Lower leg skin (tissue), 4 donors: ENCODE measurements around the gene ZFYVE28. TPM values are rescaled to one million over a fixed set of nuclear protein-coding genes. Genes with fewer than 3 reads are reported as not detected.

ENCODE experiments used
- DNase-seq, 2 donors: peaks; one replicate each; pipeline ENCODE4 v3.0.0-alpha.2; 2019; ENCODE audit warnings: low spot score in 2 of 2
- H3K4me3 ChIP-seq: fragments of 200-600 bp; sonication (generic); 2 replicates; pipeline ENCODE4 v1.5.1; 2017; ENCODE audit warnings: mild to moderate bottlenecking, low read depth; ENCODE audit not compliant: poor library complexity, severe bottlenecking
- POLR2A ChIP-seq, 2 donors: fragments of 450-650 bp; IDR thresholded peaks; one replicate each; pipeline ENCODE4 v1.6.1; 2016 to 2017; ENCODE audit warnings: antibody characterized with exemption in 2 of 2, mild to moderate bottlenecking in 1 of 2, moderate library complexity in 1 of 2
- WGBS, 2 donors: methylation state at CpG; one replicate each; pipeline ENCODE4 v1.1.5; 2018; 5-methylcytosine and 5-hydroxymethylcytosine counted together
- intact Hi-C: fragments of 100-400 bp; cut with DNase I; formaldehyde crosslinking; loops from one replicate; pipeline ENCODE4 v1.15.0; 2023; ENCODE audit warnings: low total_unique reads
- total RNA-seq, 4 donors: library from RNA; depleted of rRNA; stranded (reverse); fragments of >200 nt; gene quantifications; one replicate each; pipeline ENCODE4 v1.1.0, GENCODE V29; 2016
- TF ChIP-seq, protein P1 (sequence below), 3 donors: fragments of 450-650 bp; IDR thresholded peaks; one replicate each; pipeline ENCODE4 v1.5.1; 2016; ENCODE audit warnings: antibody characterized with exemption in 3 of 3, mild to moderate bottlenecking in 3 of 3, moderate library complexity in 2 of 3

The ZFYVE28 gene
- total RNA-seq, 4 donors from 2014 or later, result 5.0 to 12.8 (median 9.9) TPM

DNA sequence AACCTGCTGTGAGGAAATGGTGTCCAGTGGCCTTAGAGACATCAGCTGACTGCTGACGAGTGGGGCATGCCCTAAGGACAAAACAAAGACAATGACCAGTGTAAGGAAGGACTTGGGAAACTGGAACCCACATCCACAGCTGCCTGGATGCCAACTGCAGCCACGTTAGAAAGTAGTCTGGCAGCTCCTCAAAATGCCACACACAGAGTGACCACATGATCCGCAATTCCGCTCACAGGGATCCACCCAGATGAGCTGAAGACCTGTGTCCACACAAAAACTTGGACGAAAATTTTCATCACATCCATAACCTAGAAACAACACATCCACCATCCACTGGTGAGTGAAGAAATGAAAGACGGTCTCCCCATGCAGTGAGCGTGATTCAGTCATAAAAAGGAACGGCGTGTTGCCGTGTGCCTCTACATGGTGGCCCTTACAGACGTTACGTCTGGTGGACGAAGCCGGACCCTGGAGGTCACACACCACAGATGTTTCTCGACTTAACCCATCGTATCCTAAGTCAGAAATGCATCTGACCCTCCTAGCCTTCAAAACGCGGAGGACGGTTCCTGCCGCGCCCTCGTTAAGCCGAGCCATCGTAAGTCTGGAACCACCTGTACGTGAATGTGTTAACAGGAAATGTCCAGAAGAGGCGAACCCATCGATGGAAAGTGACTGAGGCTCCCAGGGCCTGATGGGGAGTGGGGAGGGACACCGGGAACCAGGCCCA is 115.9 kb downstream of the ZFYVE28 start:
- intact Hi-C loops, result no loop called here
- H3K4me3 ChIP-seq, result no peak overlapping the region
- TF ChIP-seq, protein P1, sequence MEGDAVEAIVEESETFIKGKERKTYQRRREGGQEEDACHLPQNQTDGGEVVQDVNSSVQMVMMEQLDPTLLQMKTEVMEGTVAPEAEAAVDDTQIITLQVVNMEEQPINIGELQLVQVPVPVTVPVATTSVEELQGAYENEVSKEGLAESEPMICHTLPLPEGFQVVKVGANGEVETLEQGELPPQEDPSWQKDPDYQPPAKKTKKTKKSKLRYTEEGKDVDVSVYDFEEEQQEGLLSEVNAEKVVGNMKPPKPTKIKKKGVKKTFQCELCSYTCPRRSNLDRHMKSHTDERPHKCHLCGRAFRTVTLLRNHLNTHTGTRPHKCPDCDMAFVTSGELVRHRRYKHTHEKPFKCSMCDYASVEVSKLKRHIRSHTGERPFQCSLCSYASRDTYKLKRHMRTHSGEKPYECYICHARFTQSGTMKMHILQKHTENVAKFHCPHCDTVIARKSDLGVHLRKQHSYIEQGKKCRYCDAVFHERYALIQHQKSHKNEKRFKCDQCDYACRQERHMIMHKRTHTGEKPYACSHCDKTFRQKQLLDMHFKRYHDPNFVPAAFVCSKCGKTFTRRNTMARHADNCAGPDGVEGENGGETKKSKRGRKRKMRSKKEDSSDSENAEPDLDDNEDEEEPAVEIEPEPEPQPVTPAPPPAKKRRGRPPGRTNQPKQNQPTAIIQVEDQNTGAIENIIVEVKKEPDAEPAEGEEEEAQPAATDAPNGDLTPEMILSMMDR (IDR thresholded peaks at IDR 0.05), result no peak
- TF ChIP-seq POLR2A (IDR thresholded peaks at IDR 0.05), result no peak
- 93% methylated on average over 27 to 28 of the region's 28 CpGs for WGBS, 2 donors
- no peak for DNase-seq

DNA sequence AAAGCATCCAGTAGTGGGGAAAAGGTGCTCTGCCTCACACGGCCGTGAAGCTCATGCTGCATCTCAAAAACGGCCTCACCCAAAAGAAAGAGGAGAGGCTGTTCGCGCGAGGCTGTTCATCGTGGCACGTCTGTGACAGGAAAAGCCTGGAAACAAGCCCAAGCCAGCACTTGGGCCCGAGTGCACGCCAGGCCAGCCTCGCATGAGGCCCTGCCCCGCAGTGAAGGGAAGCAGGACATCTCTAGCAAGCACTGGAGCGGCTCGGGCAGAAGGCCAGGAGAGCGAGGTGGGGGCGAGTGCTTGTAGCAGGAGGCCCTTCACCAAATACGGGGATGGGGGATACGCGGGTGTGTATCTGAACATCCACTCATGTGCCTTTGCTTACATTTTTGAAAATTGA is 116.6 kb downstream of the ZFYVE28 start:
- DNase-seq, result no peak
- intact Hi-C loops, result no loop called here
- 64 to 76% methylated on average over 19 of the region's 19 CpGs for WGBS, 2 donors
- no peak overlapping the region for H3K4me3 ChIP-seq
- TF ChIP-seq, protein P1 (IDR thresholded peaks at IDR 0.05), result no peak
- no peak for TF ChIP-seq POLR2A (IDR thresholded peaks at IDR 0.05)

DNA sequence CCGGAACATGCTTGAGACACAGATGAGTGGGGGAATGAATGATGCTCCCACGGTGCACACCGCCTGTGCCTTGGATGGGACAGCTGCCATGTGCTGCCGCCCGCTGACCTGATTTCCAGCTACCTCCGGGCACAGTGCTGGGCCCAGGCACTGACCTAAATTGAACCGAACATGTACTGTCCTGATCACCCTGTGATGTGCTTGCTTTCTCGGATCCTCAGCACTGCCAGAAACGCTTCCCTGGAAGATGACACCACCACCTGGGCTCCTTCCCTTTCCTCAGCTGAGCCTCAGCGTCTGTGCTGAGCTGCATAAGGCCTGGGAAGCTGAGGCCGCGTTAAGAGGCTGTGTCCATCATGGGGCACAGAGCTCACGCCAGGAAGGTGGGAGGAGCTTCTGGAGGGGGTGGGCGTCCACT is 117.2 kb downstream of the ZFYVE28 start:
- WGBS, 2 donors, result 59 to 70% methylated on average over 11 to 14 of the region's 14 CpGs
- no peak for DNase-seq
- H3K4me3 ChIP-seq, result no peak overlapping the region
- intact Hi-C loops, result no loop called here
- TF ChIP-seq, protein P1 (IDR thresholded peaks at IDR 0.05), result no peak
- TF ChIP-seq POLR2A (IDR thresholded peaks at IDR 0.05), result no peak

DNA sequence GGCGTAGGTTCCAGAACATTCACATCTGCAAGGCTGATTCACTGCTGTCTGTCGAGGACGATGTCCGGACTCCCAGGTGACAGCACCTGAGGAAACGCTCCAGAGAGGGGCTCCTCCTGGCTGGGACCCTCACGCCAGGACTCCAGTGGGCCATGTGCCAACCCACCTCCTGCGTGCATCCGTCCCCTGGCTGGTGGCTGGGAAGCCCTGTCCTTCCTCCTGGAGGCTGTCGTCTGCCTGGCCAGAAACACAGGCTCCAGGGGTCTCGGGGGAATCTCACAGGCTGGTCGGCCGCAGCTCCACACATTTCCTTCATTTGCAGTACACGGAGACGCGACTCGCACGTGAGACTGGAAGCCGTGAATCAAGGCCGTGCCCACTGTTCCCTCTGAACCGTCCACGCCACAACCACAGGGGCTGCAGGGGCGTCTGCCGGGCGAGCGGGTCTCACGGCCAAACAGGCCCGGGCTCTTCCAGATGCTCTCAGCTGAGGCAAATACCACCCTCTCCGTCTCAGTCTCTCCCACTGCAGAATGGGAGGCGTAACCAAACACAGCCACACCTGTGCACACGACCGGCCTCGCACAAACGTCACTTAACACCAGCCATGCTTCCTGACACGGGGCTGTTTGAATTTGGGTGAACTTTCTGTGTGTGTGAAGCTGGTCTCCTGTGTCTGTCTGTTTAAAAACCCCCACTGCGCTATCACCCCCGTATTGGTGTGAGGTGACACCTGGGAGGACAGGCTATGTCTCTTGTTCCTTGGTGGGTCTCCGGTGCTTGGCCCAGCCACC is 117.8 kb downstream of the ZFYVE28 start:
- H3K4me3 ChIP-seq, result no peak overlapping the region
- intact Hi-C loops, result no loop called here
- TF ChIP-seq, protein P1 (IDR thresholded peaks at IDR 0.05), result no peak
- TF ChIP-seq POLR2A (IDR thresholded peaks at IDR 0.05), result no peak
- 93% methylated on average over 29 to 37 of the region's 37 CpGs for WGBS, 2 donors
- no peak for DNase-seq

DNA sequence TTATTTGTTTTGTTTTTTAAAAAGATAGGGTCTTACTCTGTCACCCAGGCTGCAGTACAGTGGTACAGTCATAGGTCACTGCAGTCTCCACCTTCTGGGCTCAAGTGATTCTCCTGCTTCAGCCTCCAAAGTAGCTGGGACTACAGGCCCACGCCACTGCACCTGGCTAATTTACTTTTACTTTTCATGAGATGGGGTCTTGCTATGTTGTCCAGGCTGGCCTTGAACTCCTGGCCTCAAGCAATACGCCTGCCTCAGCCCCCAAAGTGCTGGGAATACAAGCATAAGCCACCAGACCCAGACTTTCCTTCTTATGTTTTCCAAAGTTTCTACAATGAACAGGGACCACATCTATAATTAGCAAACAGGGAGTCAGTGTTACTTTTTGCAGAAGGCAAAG is 118.7 kb downstream of the ZFYVE28 start:
- DNase-seq, result no peak
- 88 to 98% methylated on average over 2 of the region's 2 CpGs for WGBS, 2 donors
- TF ChIP-seq, protein P1 (IDR thresholded peaks at IDR 0.05), result no peak
- TF ChIP-seq POLR2A (IDR thresholded peaks at IDR 0.05), result no peak
- H3K4me3 ChIP-seq, result no peak overlapping the region
- intact Hi-C loops, result no loop called here
